H1 (cell line): ENCODE measurements around the gene CFB. TPM values are rescaled to one million over a fixed set of nuclear protein-coding genes. Genes with fewer than 3 reads are reported as not detected.

Experiments used
- polyA plus RNA-seq, 7 experiments: library from polyadenylated mRNA; depleted of rRNA in 3 of 7; stranded (reverse) in 5 of 7; unstranded in 2 of 7; fragments of >200 nt in 5 of 7; fragments of 200-250 nt in 2 of 7; gene quantifications; 1 replicate in 5 of 7; 2 replicates in 1 of 7; 4 replicates in 1 of 7; pipeline versions ENCODE4 v1.2.1 to v1.2.3, GENCODE V29; 2011 to 2013; ENCODE audit warnings: missing spikeins in 2 of 7, mixed read lengths in 2 of 7
- total RNA-seq: library from RNA; stranded (reverse); fragmentation: NEBNext Ultra II Directional; extraction: Animal tissue kit (Norgen Biotek cat#: 25700); gene quantifications from 2 replicates; pipeline ENCODE4 v1.2.1, GENCODE V29; 2021
- TF ChIP-seq, protein P1 (sequence below): fragments of 300-600 bp; sonication (generic); IDR thresholded peaks from 2 replicates; pipeline ENCODE4 v1.7.1; 2012; ENCODE audit warnings: low read length, moderate library complexity, mild to moderate bottlenecking, inconsistent platforms; ENCODE audit not compliant: insufficient replicate concordance

The CFB gene
- total and polyA plus RNA-seq, 2 of the 8 experiments (the other 6 are each of a cell fraction or from before 2014, with no cell fraction given), result 0.09 TPM; not detected in 1

- TF ChIP-seq, protein P1, sequence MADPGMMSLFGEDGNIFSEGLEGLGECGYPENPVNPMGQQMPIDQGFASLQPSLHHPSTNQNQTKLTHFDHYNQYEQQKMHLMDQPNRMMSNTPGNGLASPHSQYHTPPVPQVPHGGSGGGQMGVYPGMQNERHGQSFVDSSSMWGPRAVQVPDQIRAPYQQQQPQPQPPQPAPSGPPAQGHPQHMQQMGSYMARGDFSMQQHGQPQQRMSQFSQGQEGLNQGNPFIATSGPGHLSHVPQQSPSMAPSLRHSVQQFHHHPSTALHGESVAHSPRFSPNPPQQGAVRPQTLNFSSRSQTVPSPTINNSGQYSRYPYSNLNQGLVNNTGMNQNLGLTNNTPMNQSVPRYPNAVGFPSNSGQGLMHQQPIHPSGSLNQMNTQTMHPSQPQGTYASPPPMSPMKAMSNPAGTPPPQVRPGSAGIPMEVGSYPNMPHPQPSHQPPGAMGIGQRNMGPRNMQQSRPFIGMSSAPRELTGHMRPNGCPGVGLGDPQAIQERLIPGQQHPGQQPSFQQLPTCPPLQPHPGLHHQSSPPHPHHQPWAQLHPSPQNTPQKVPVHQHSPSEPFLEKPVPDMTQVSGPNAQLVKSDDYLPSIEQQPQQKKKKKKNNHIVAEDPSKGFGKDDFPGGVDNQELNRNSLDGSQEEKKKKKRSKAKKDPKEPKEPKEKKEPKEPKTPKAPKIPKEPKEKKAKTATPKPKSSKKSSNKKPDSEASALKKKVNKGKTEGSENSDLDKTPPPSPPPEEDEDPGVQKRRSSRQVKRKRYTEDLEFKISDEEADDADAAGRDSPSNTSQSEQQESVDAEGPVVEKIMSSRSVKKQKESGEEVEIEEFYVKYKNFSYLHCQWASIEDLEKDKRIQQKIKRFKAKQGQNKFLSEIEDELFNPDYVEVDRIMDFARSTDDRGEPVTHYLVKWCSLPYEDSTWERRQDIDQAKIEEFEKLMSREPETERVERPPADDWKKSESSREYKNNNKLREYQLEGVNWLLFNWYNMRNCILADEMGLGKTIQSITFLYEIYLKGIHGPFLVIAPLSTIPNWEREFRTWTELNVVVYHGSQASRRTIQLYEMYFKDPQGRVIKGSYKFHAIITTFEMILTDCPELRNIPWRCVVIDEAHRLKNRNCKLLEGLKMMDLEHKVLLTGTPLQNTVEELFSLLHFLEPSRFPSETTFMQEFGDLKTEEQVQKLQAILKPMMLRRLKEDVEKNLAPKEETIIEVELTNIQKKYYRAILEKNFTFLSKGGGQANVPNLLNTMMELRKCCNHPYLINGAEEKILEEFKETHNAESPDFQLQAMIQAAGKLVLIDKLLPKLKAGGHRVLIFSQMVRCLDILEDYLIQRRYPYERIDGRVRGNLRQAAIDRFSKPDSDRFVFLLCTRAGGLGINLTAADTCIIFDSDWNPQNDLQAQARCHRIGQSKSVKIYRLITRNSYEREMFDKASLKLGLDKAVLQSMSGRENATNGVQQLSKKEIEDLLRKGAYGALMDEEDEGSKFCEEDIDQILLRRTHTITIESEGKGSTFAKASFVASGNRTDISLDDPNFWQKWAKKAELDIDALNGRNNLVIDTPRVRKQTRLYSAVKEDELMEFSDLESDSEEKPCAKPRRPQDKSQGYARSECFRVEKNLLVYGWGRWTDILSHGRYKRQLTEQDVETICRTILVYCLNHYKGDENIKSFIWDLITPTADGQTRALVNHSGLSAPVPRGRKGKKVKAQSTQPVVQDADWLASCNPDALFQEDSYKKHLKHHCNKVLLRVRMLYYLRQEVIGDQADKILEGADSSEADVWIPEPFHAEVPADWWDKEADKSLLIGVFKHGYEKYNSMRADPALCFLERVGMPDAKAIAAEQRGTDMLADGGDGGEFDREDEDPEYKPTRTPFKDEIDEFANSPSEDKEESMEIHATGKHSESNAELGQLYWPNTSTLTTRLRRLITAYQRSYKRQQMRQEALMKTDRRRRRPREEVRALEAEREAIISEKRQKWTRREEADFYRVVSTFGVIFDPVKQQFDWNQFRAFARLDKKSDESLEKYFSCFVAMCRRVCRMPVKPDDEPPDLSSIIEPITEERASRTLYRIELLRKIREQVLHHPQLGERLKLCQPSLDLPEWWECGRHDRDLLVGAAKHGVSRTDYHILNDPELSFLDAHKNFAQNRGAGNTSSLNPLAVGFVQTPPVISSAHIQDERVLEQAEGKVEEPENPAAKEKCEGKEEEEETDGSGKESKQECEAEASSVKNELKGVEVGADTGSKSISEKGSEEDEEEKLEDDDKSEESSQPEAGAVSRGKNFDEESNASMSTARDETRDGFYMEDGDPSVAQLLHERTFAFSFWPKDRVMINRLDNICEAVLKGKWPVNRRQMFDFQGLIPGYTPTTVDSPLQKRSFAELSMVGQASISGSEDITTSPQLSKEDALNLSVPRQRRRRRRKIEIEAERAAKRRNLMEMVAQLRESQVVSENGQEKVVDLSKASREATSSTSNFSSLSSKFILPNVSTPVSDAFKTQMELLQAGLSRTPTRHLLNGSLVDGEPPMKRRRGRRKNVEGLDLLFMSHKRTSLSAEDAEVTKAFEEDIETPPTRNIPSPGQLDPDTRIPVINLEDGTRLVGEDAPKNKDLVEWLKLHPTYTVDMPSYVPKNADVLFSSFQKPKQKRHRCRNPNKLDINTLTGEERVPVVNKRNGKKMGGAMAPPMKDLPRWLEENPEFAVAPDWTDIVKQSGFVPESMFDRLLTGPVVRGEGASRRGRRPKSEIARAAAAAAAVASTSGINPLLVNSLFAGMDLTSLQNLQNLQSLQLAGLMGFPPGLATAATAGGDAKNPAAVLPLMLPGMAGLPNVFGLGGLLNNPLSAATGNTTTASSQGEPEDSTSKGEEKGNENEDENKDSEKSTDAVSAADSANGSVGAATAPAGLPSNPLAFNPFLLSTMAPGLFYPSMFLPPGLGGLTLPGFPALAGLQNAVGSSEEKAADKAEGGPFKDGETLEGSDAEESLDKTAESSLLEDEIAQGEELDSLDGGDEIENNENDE, result no peak
- TF ChIP-seq, all 59 proteins: peak for 0
Observed at GRCh38 chr6:31947070-31947675, 1.3 kb downstream of the CFB start (continued).
